ENCODE results near the gene ANKRD12. TPM values are rescaled to one million over a fixed set of nuclear protein-coding genes. Genes with fewer than 3 reads are reported as not detected.

The ANKRD12 gene
- total RNA-seq, 1 donor, result 32.0 TPM

DNA sequence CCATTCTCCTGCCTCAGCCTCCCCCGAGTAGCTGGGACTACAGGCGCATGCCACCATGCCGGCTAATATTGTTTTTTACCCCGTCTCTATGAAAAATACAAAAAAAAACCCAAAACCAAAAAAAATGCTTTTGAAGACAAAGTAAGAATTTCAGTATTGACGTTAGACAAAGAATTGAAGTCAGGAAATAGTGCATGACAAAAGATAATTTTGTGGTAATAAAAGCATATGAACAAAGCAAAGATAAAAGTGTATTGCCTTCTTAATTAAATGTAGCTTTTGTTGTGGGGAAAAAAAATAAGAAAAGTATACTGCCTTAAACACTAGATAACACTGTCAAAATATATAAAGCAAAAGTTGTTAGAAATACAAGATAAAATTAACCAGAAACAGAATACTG is 86.8 kb downstream of the ANKRD12 start:
- TF ChIP-seq, protein P1, sequence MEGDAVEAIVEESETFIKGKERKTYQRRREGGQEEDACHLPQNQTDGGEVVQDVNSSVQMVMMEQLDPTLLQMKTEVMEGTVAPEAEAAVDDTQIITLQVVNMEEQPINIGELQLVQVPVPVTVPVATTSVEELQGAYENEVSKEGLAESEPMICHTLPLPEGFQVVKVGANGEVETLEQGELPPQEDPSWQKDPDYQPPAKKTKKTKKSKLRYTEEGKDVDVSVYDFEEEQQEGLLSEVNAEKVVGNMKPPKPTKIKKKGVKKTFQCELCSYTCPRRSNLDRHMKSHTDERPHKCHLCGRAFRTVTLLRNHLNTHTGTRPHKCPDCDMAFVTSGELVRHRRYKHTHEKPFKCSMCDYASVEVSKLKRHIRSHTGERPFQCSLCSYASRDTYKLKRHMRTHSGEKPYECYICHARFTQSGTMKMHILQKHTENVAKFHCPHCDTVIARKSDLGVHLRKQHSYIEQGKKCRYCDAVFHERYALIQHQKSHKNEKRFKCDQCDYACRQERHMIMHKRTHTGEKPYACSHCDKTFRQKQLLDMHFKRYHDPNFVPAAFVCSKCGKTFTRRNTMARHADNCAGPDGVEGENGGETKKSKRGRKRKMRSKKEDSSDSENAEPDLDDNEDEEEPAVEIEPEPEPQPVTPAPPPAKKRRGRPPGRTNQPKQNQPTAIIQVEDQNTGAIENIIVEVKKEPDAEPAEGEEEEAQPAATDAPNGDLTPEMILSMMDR (IDR thresholded peaks at IDR 0.05; ENCODE audit: insufficient read depth, low read depth, low read length), result no peak
- no peak for DNase-seq (ENCODE audit: low read depth)
- H3K4me3 ChIP-seq (ENCODE audit: low read depth, low read length), result no peak overlapping the region

DNA sequence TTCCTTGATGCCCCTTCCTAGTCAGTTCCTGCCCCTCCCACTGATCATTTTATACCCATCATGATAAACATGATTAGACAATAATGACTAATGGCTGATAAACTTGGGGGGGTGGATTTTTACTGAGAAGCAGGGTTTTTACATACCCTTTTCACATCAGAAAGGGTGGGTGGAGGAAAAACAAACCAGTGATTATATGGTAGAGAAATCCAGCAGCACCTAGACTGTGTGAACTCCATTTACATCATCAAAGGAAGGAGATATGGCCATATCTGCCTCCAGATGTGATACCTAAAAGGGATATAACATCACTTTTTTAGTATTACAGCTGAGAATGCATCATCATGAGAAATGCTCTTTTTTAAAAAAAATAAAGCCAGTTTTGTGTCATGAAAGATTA is 89.9 kb downstream of the ANKRD12 start:
- no peak overlapping the region for H3K4me3 ChIP-seq (ENCODE audit: low read depth, low read length)
- DNase-seq (ENCODE audit: low read depth), result no peak
- TF ChIP-seq, protein P1 (IDR thresholded peaks at IDR 0.05; ENCODE audit: insufficient read depth, low read depth, low read length), result no peak

DNA sequence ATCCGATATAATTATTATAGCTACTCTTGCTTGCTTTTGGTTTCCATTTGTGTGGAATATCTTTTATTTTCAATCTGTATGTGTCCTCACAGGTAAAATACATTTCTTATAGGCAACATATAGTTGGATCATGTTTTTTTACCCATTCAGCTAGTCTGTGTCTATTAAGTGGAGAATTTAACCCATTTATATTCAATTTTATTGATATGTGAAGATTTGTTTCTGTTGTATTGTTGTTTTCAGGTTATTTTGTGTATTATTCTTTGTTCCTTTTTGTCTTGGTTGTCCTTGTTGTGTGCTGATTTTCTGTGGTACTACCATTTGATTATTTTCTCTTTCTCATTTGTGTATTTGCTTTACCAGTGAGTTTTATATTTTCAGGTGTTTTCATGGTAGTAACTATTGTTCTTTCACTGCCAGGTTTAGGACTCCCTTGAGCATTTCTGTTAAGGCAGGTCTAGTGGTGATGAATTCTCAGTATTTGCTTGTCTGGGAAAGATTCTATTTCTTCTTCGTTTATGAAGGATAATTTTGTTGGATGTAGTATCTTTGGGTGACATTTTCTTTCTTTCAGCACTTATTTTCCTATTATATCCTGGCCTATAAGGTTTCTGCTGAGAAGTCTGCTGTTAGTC is 95.4 kb downstream of the ANKRD12 start:
- TF ChIP-seq, protein P1 (IDR thresholded peaks at IDR 0.05; ENCODE audit: insufficient read depth, low read depth, low read length), result no peak
- H3K4me3 ChIP-seq (ENCODE audit: low read depth, low read length), result no peak overlapping the region
- DNase-seq (ENCODE audit: low read depth), result no peak

DNA sequence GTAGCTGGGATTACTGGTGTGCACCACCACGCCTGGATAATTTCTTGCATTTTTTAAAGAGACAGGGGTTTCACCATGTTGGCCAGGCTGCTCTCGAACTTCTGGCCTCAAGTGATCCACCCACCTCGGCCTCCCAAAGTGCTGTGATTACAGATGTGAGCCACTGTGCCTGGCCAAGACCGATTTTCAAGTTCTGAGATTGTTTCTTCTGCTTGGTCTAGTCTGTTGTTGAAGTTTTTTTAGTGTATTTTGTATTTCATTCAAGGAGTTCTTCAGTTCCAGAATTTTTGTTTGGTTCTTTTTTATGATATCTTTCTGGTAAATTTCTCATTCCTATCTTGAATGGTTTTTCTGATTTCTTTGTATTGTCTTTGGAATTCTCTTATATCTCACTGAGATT is 96.4 kb downstream of the ANKRD12 start:
- H3K4me3 ChIP-seq (ENCODE audit: low read depth, low read length), result no peak overlapping the region
- DNase-seq (ENCODE audit: low read depth), result no peak

DNA sequence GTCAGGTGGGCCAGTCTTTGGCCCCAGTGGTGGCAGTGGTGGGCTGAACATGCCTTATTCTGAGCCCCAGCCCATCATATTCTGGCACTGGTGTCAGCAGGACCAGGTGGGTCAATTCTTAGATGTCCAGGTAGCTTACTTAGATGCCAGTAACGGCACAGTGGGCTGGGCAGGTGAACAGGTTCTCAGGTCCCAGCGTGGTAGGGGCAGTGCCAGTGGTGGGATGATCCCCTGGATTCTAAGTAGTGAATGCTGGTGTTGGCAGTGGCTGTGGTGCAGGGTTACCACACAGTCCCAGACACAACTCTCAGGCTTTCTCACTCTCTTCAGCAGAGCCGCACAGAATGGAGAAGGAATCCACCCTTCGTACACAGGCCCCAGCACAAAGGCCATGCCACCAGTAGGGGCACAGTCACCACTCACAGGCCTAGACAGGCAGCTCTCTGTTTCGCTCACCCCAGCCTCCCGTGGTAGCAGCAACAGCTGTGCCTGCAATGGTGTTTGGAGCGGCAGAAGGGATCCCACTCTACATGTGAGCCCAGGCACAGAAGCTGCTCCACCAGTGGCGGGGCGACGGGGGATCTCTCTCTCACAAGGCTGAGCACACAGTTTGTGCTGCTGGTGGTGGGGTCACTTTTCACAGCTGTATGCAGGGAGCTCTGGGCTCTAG is 97.3 kb downstream of the ANKRD12 start:
- DNase-seq (ENCODE audit: low read depth), result no peak
- TF ChIP-seq, protein P1 (IDR thresholded peaks at IDR 0.05; ENCODE audit: insufficient read depth, low read depth, low read length), result no peak
- H3K4me3 ChIP-seq (ENCODE audit: low read depth, low read length), result no peak overlapping the region

More for the DNA sequence above, 96.4 kb downstream of the ANKRD12 start:
- TF ChIP-seq, protein P1 (IDR thresholded peaks at IDR 0.05; ENCODE audit: insufficient read depth, low read depth, low read length), result no peak

DNA sequence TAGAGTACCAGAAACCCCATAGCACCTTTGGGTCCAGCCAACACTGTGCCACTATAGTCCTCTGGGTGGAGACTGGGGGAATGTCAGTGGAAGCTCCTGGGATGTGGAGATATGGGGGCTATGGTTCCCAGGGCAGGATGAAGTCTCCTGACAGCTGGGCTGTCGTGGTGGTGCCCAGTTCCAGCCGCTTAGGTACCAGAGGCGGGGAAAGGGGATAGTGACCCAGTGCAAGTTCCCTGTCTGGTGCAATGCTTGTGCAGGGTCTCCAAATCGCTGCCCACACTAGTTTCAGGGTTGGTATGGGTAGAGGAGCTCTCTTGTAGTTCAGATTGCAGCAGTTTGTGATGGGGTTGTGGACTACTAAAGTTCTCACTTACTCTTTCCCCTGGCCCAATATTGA is 97.9 kb downstream of the ANKRD12 start:
- TF ChIP-seq, protein P1 (IDR thresholded peaks at IDR 0.05; ENCODE audit: insufficient read depth, low read depth, low read length), result no peak
- H3K4me3 ChIP-seq (ENCODE audit: low read depth, low read length), result no peak overlapping the region
- no peak for DNase-seq (ENCODE audit: low read depth)
